ENCODE results near the gene PDE4A.
A peak's percentile ranks its signal among the peaks of the same experiment; 100 is the strongest.

PDE4A gene

GRCh38 chr19:10430505-10431253 is 10.3 kb downstream of the PDE4A start:
- H3K4me3 ChIP-seq (replicated peaks in 1 of 2; ENCODE audit: low read depth in 2 of 2, low read length in 2 of 2), result peak overlapping the region; percentile 62 to 68
- DNase-seq (ENCODE audit: low read depth in 2 of 2), result peak; percentile 32 to 64
- peak; percentile 9 for TF ChIP-seq CTCF (IDR thresholded peaks at IDR 0.05; ENCODE audit: low read depth, low read length)

DNA sequence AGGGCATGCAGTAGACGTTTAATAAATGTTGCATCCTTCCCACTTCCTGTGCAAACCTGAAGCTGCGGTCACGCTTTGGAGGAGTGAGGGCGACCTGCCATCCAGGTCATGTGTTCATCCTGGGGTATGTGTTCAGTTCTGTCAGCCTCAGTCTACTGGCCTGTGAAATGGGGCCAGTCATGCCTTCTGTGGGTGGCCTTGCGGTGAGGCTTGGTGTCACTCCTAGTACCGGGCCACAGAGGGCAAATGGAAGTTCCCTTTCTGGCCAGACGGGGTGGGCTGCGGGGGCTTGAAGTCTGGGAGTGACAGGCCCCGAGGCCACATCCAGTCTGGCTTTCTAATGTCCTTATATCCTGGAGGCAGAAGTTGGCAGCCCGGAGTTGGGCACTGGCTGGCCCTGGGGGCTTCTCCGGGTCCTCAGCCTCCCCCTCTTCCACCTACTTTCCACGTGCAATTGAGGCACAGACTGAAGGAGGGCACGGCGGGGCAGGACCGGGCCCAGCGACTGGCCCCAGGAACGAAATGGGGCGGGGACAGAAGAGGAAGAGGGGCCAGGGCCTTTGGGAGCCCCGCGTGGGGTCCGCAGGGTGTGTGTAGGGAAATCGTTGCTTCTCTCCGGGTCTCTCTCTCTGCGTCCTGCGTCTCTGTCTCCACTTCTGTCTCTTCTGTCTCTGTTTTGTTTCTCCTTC is 11.1 kb downstream of the PDE4A start:
- peak in 1 of 2 donors; percentile 50 for DNase-seq (ENCODE audit: low read depth in 2 of 2)
- TF ChIP-seq CTCF (IDR thresholded peaks at IDR 0.05; ENCODE audit: low read depth, low read length), result no peak
- H3K4me3 ChIP-seq (replicated peaks in 1 of 2; ENCODE audit: low read depth in 2 of 2, low read length in 2 of 2), result peak overlapping the region; percentile 62 to 68

GRCh38 chr19:10431943-10432735 is 11.8 kb downstream of the PDE4A start:
- DNase-seq (ENCODE audit: low read depth in 2 of 2), result peak; percentile 34 to 49
- no peak for TF ChIP-seq CTCF (IDR thresholded peaks at IDR 0.05; ENCODE audit: low read depth, low read length)
- peak overlapping the region; percentile 62 to 68 for H3K4me3 ChIP-seq (replicated peaks in 1 of 2; ENCODE audit: low read depth in 2 of 2, low read length in 2 of 2)

DNA sequence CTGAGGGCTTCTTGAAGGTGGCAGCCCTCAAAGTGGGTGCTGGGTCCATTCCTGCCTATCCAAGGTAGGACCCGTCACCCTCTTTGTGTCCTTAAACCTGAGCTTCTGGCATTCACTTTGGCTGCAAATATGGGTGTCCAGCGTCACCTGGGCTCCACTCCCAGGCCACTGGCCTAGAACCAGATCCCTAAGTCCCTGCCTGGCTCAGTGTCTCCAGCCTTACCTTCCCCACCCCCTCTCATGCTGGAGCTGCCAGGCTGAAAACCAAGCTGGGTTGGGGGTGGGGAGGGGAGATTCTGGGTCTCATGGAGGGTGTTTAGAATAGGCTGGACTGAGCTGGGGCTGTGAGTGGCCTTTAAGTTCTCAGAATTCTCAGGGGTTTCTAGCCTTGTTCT is 12.4 kb downstream of the PDE4A start:
- H3K4me3 ChIP-seq (replicated peaks in 1 of 2; ENCODE audit: low read depth in 2 of 2, low read length in 2 of 2), result peak overlapping the region; percentile 1 to 62
- no peak for DNase-seq (ENCODE audit: low read depth in 2 of 2)
- TF ChIP-seq CTCF (IDR thresholded peaks at IDR 0.05; ENCODE audit: low read depth, low read length), result no peak

GRCh38 chr19:10433131-10433536 is 12.8 kb downstream of the PDE4A start:
- no peak overlapping the region for H3K4me3 ChIP-seq (replicated peaks in 1 of 2; ENCODE audit: low read depth in 2 of 2, low read length in 2 of 2)
- DNase-seq (ENCODE audit: low read depth in 2 of 2), result no peak

More at GRCh38 chr19:10433131-10433536, 12.8 kb downstream of the PDE4A start:
- TF ChIP-seq CTCF (IDR thresholded peaks at IDR 0.05; ENCODE audit: low read depth, low read length), result no peak
